GM12878 (cell line): ENCODE results near the gene ERO1B. TPM values are rescaled to one million over a fixed set of nuclear protein-coding genes. Genes with fewer than 3 reads are reported as not detected.

Source experiments
- ATAC-seq: fragments of 200-7000 bp; cut with Tn5 transposase; 3 replicates; pipeline ENCODE4 v1.9.1; 2020; ENCODE audit warnings: mild to moderate bottlenecking, moderate library complexity
- BruUV-seq: library from RNA; stranded (reverse); fragments of 400-500 nt; replicated peaks from 2 replicates; lab custom pipeline; 2021; lab: Mats Ljungman, UMichigan
- CTCF ChIA-PET: fragments of 300-600 bp; sonication (Branson Sonifier 250); formaldehyde crosslinking; extraction: SDS; loops from one replicate; lab custom pipeline; 2021; ENCODE audit warnings: inconsistent platforms; lab: Yijun Ruan, JAX
- POLR2A ChIA-PET: fragments of 350-600 bp; formaldehyde crosslinking; extraction: SDS; loops from one replicate; lab custom pipeline; 2021; ENCODE audit warnings: inconsistent platforms; lab: Charles Lee
- RAD21 ChIA-PET: fragments of 300-600 bp; sonication (Branson Sonifier 250); formaldehyde crosslinking; loops from one replicate; lab custom pipeline; 2023; ENCODE audit warnings: antibody characterized with exemption; ENCODE audit not compliant: unreplicated experiment; lab: Charles Lee
- SMC1A ChIA-PET: fragments of 300-600 bp; sonication (Branson Sonifier 250); formaldehyde crosslinking; loops from one replicate; lab custom pipeline; 2023; ENCODE audit not compliant: unreplicated experiment, uncharacterized antibody; lab: Charles Lee
- DNase-seq: peaks from one replicate; pipeline ENCODE4 v3.0.0-alpha.2; 2011; ENCODE audit warnings: low read depth, low spot score
- FAIRE-seq: peaks from 3 replicates; lab custom pipeline; 2011; peaks lifted over from hg19 to GRCh38; lab: Jason Lieb, UNC
- H2AFZ ChIP-seq: 2 replicates; pipeline ENCODE4 v1.6.0; 2011; ENCODE audit warnings: low read depth, low read length, control low read depth; ENCODE audit not compliant: control insufficient read depth
- H3K27ac ChIP-seq: 2 replicates; pipeline ENCODE4 v1.5.1; 2011; ENCODE audit warnings: control low read depth; ENCODE audit not compliant: control insufficient read depth, insufficient read depth
- H3K27me3 ChIP-seq, 2 experiments: replicated peaks in 1 of 2; 2 replicates each; pipeline versions ENCODE4 v1.6.0 to v1.6.1; 2011; ENCODE audit warnings: low read length in 1 of 2; ENCODE audit not compliant: control insufficient read depth in 2 of 2, insufficient read depth in 2 of 2
- H3K36me3 ChIP-seq, 2 experiments: 2 replicates each; pipeline ENCODE4 v1.5.1; 2011; ENCODE audit warnings: low read length in 1 of 2; ENCODE audit not compliant: control insufficient read depth in 2 of 2, insufficient read depth in 2 of 2
- H3K4me1 ChIP-seq: 2 replicates; pipeline ENCODE4 v1.6.1; 2011; ENCODE audit warnings: mild to moderate bottlenecking, low read length, moderate library complexity, mixed read lengths; ENCODE audit not compliant: control insufficient read depth, insufficient read depth
- H3K4me2 ChIP-seq: 2 replicates; pipeline ENCODE4 v1.6.0; 2011; ENCODE audit warnings: control low read depth; ENCODE audit not compliant: control insufficient read depth, insufficient read depth
- H3K4me3 ChIP-seq: fragments of 200-600 bp; sonication (generic); 2 replicates; pipeline ENCODE4 v1.5.1; 2016
- H3K79me2 ChIP-seq: 2 replicates; pipeline ENCODE4 v1.6.0; 2011; ENCODE audit warnings: low read length; ENCODE audit not compliant: control insufficient read depth, insufficient read depth
- H3K9ac ChIP-seq: 2 replicates; pipeline ENCODE4 v1.8.0; 2011; ENCODE audit warnings: low read length, control low read depth, mixed read lengths; ENCODE audit not compliant: control insufficient read depth, insufficient read depth
- H3K9me3 ChIP-seq: replicated peaks from 3 replicates; pipeline ENCODE4 v1.5.1; 2011; ENCODE audit warnings: mild to moderate bottlenecking, low read length; ENCODE audit not compliant: control insufficient read depth, insufficient read depth
- H4K20me1 ChIP-seq: 2 replicates; pipeline ENCODE4 v1.6.0; 2011; ENCODE audit not compliant: control insufficient read depth, insufficient read depth
- E2F8 ChIP-seq: fragments of 450-650 bp; IDR thresholded peaks from 2 replicates; pipeline ENCODE4 v1.6.1; 2018; ENCODE audit warnings: mild to moderate bottlenecking, low read depth, moderate library complexity; ENCODE audit not compliant: partially characterized antibody
- E4F1 ChIP-seq: fragments of 450-650 bp; IDR thresholded peaks from 2 replicates; pipeline ENCODE4 v1.6.1; 2018; ENCODE audit warnings: borderline replicate concordance, mild to moderate bottlenecking; ENCODE audit not compliant: partially characterized antibody
- ESRRA ChIP-seq: IDR thresholded peaks from 2 replicates; pipeline ENCODE4 v1.6.1; 2012; ENCODE audit warnings: mild to moderate bottlenecking, low read length, improper control_type of control experiment
- FOS ChIP-seq: IDR thresholded peaks from 3 replicates; pipeline ENCODE4 v1.6.1; 2011; ENCODE audit warnings: borderline replicate concordance; ENCODE audit not compliant: insufficient read length; ENCODE audit errors: extremely low read depth
- GATAD2B ChIP-seq: fragments of 450-650 bp; conservative IDR thresholded peaks from 2 replicates; pipeline ENCODE4 v1.6.1; 2017; ENCODE audit warnings: low read depth, mild to moderate bottlenecking, moderate library complexity
- HCFC1 ChIP-seq: fragments of 150-350 bp; IDR thresholded peaks from 2 replicates; pipeline ENCODE4 v1.6.1; 2014; ENCODE audit warnings: low read length
- KLF5 ChIP-seq: fragments of 450-650 bp; IDR thresholded peaks from 2 replicates; pipeline ENCODE4 v1.6.1; 2014; ENCODE audit warnings: mild to moderate bottlenecking; ENCODE audit not compliant: partially characterized antibody
- RAD51 ChIP-seq: fragments of 450-650 bp; IDR thresholded peaks from 2 replicates; pipeline ENCODE4 v1.6.1; 2016; ENCODE audit warnings: moderate library complexity, mild to moderate bottlenecking, inconsistent platforms
- SIX5 ChIP-seq: IDR thresholded peaks from 2 replicates; pipeline ENCODE4 v1.6.1; 2011; ENCODE audit warnings: mild to moderate bottlenecking, low read depth, low read length, moderate library complexity; ENCODE audit not compliant: severe bottlenecking
- TARDBP ChIP-seq: IDR thresholded peaks from 2 replicates; pipeline ENCODE4 v1.6.1; 2016; ENCODE audit warnings: borderline replicate concordance
- TCF12 ChIP-seq: IDR thresholded peaks from 2 replicates; pipeline ENCODE4 v1.6.1; 2011; ENCODE audit warnings: low read depth, mild to moderate bottlenecking, low read length
- YY1 ChIP-seq: IDR thresholded peaks from 2 replicates; pipeline ENCODE4 v1.6.1; 2011; ENCODE audit warnings: low read depth, mild to moderate bottlenecking, low read length
- ZNF622 ChIP-seq: fragments of 450-650 bp; IDR thresholded peaks from 2 replicates; pipeline ENCODE4 v1.6.1; 2017; ENCODE audit warnings: mild to moderate bottlenecking, inconsistent platforms
- WGBS: methylation state at CpG from one replicate; pipeline ENCODE4 v1.1.6; 2016; ENCODE audit warnings: low lambda C conversion rate; ENCODE audit not compliant: insufficient replicate concordance, insufficient coverage; ENCODE audit errors: missing lambda C conversion rate; 5-methylcytosine and 5-hydroxymethylcytosine counted together
- in situ Hi-C: fragments of 300-500 bp; cut with MboI; formaldehyde crosslinking; loops from 9 replicates; pipeline ENCODE4 v1.14.3; 2018; ENCODE audit warnings: mixed read lengths
- intact Hi-C: fragments of 100-400 bp; cut with micrococcal nuclease; formaldehyde crosslinking; loops from one replicate; pipeline ENCODE4 v1.14.2; 2022; ENCODE audit not compliant: unreplicated experiment
- polyA plus RNA-seq, 11 experiments: library from polyadenylated mRNA; depleted of rRNA in 4 of 11; unstranded in 6 of 11; stranded (reverse) in 5 of 11; fragments of >200 nt; fragmentation: Nextera tagmentation in 4 of 11; fragmentation: Illumina TruSeq in 1 of 11; extraction: Ambion mirVana in 4 of 11; extraction: Trizol in 1 of 11; gene quantifications; 1 replicate in 1 of 11; 2 replicates in 10 of 11; pipeline versions ENCODE4 v1.2.1 to v1.2.3, GENCODE V29; 2011 to 2016; ENCODE audit warnings: inconsistent platforms in 2 of 11, missing spikeins in 2 of 11, low read depth in 1 of 11
- total RNA-seq, 4 experiments: library from RNA; depleted of rRNA in 3 of 4; stranded (reverse); fragments of >200 nt in 3 of 4; fragmentation: Illumina TruSeq in 1 of 4; extraction: Trizol in 1 of 4; gene quantifications; 2 replicates each; pipeline versions ENCODE4 v1.2.1 to v1.2.3, GENCODE V29; 2013 to 2021
- TF ChIP-seq, protein P1 (sequence below): fragments of 450-650 bp; IDR thresholded peaks from 2 replicates; pipeline ENCODE4 v1.6.1; 2016; ENCODE audit warnings: mild to moderate bottlenecking
- TF ChIP-seq, protein P2 (sequence below): IDR thresholded peaks from 2 replicates; pipeline ENCODE4 v1.6.1; 2012; ENCODE audit warnings: mild to moderate bottlenecking, low read depth, low read length

The ERO1B gene
- total and polyA plus RNA-seq, 10 of the 15 experiments (the other 5 are each of a cell fraction or from before 2014, with no cell fraction given): 9.0 to 30.9 (median 23.0) TPM

GRCh38 chr1:236220473-236220872 lies 61.3 kb downstream of the ERO1B start:
- WGBS: 100% methylated on average over 1 of the region's 1 CpG
- H2AFZ ChIP-seq: no peak overlapping the region
- CTCF ChIA-PET: interaction anchor here (1.0 to 1.4 kb wide), 4 partner anchors 21 to 270 kb away, joined by 3 read pairs; no protein-coding TSS in a partner anchor
- TF ChIP-seq ZNF622 (no peak), KLF5 (no peak), ESRRA (no peak), GATAD2B (no peak), E2F8 (no peak), SIX5 (no peak), RAD51 (no peak), TCF12 (no peak), YY1 (no peak), TARDBP (no peak), E4F1 (no peak), FOS (no peak), HCFC1 (no peak)
- TF ChIP-seq, protein P1, sequence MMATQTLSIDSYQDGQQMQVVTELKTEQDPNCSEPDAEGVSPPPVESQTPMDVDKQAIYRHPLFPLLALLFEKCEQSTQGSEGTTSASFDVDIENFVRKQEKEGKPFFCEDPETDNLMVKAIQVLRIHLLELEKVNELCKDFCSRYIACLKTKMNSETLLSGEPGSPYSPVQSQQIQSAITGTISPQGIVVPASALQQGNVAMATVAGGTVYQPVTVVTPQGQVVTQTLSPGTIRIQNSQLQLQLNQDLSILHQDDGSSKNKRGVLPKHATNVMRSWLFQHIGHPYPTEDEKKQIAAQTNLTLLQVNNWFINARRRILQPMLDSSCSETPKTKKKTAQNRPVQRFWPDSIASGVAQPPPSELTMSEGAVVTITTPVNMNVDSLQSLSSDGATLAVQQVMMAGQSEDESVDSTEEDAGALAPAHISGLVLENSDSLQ: no peak
- TF ChIP-seq, protein P2, sequence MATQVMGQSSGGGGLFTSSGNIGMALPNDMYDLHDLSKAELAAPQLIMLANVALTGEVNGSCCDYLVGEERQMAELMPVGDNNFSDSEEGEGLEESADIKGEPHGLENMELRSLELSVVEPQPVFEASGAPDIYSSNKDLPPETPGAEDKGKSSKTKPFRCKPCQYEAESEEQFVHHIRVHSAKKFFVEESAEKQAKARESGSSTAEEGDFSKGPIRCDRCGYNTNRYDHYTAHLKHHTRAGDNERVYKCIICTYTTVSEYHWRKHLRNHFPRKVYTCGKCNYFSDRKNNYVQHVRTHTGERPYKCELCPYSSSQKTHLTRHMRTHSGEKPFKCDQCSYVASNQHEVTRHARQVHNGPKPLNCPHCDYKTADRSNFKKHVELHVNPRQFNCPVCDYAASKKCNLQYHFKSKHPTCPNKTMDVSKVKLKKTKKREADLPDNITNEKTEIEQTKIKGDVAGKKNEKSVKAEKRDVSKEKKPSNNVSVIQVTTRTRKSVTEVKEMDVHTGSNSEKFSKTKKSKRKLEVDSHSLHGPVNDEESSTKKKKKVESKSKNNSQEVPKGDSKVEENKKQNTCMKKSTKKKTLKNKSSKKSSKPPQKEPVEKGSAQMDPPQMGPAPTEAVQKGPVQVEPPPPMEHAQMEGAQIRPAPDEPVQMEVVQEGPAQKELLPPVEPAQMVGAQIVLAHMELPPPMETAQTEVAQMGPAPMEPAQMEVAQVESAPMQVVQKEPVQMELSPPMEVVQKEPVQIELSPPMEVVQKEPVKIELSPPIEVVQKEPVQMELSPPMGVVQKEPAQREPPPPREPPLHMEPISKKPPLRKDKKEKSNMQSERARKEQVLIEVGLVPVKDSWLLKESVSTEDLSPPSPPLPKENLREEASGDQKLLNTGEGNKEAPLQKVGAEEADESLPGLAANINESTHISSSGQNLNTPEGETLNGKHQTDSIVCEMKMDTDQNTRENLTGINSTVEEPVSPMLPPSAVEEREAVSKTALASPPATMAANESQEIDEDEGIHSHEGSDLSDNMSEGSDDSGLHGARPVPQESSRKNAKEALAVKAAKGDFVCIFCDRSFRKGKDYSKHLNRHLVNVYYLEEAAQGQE: no peak

More at GRCh38 chr1:236220473-236220872, 61.3 kb downstream of the ERO1B start:
- H3K36me3 ChIP-seq: peaks cover 0 to 16% of the 10 kb centered on the region in 2 experiments; a peak in 2 of 4 replicates
- H3K79me2 ChIP-seq: no peaks in the 10 kb centered on the region
- H3K4me2 ChIP-seq: no peak overlapping the region
- H3K9me3 ChIP-seq: no peaks in the 10 kb centered on the region
- in situ Hi-C loops: no loop called here
- ATAC-seq (no peak), DNase-seq (no peak), FAIRE-seq (no peak)
- POLR2A ChIA-PET: no interaction called here
- intact Hi-C loops: loop anchor here (10.0 kb wide), 1 partner anchor 264 kb away; no protein-coding TSS in a partner anchor
- no peaks in the 10 kb centered on the region for H4K20me1 ChIP-seq
- RAD21 ChIA-PET: interaction anchor here (1.0 kb wide), 1 partner anchor 65 kb away, joined by 3 read pairs; no protein-coding TSS in a partner anchor
- no peak overlapping the region for H3K4me3 ChIP-seq
- BruUV-seq: no TSS peak
- SMC1A ChIA-PET: interaction anchor here (0.6 to 2.1 kb wide), 5 partner anchors 10 to 104 kb away, joined by 3 to 6 read pairs (median 3); no protein-coding TSS in a partner anchor
- no peaks in the 10 kb centered on the region for H3K27me3 ChIP-seq
- no peak overlapping the region for H3K9ac ChIP-seq
- H3K27ac ChIP-seq: no peak overlapping the region
- H3K4me1 ChIP-seq: no peaks in the 10 kb centered on the region
